ENCODE measurements around the gene SPIB.
"Not testable (repeated sequence)": the region's sequence is repeated elsewhere in the genome, so short reads cannot be mapped to it uniquely, and the experiment has no call there.

DNA sequence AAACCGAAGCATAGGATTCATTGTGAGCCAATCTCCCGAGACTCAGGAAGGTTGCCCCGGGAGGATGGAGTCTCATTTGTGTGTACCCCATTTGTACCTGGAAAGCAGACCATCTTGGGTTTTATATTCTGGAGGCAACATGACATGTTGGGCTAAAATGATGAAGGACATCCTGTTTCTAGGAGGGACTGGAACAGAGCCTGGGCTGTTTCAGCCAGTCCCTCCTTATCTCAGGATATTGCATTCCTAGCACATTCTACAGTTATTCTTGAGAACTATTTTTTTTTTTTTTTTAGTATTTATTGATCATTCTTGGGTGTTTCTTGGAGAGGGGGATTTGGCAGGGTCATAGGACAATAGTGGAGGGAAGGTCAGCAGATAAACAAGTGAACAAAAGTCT lies 28.4 kb upstream of the SPIB start:
- TF ChIP-seq POLR2AphosphoS5, POLR2A (IDR thresholded peaks at IDR 0.05): not testable (repeated sequence)

Data from gastroesophageal sphincter (tissue), 2 donors.